SJSA1 (cell line): ENCODE data around the gene SETBP1. TPM values are rescaled to one million over a fixed set of nuclear protein-coding genes. Genes with fewer than 3 reads are reported as not detected.

Experiments used
- DNase-seq, 2 experiments: peaks; one replicate each; pipeline ENCODE4 v3.0.0-alpha.2; 2015 to 2020; ENCODE audit warnings: low spot score in 2 of 2, low read depth in 1 of 2
- H3K27ac ChIP-seq: fragments of 250-450 bp; sonication (Bioruptor Pico); 2 replicates; pipeline ENCODE4 v1.5.1; 2020; ENCODE audit warnings: mild to moderate bottlenecking, moderate library complexity
- H3K27me3 ChIP-seq: fragments of 250-450 bp; sonication (Bioruptor Pico); replicated peaks from 2 replicates; pipeline ENCODE4 v1.5.1; 2020; ENCODE audit warnings: mild to moderate bottlenecking, moderate library complexity
- H3K36me3 ChIP-seq: fragments of 250-450 bp; sonication (Bioruptor Pico); 2 replicates; pipeline ENCODE4 v1.5.1; 2020; ENCODE audit warnings: mild to moderate bottlenecking
- H3K4me1 ChIP-seq: fragments of 250-450 bp; sonication (Bioruptor Pico); replicated peaks from 2 replicates; pipeline ENCODE4 v1.6.1; 2021; ENCODE audit warnings: mild to moderate bottlenecking
- H3K4me3 ChIP-seq: fragments of 250-450 bp; sonication (Bioruptor Pico); 2 replicates; pipeline ENCODE4 v1.5.1; 2020; ENCODE audit warnings: mild to moderate bottlenecking
- H3K9me3 ChIP-seq: fragments of 250-450 bp; sonication (Bioruptor Pico); replicated peaks from 2 replicates; pipeline ENCODE4 v1.5.1; 2020; ENCODE audit warnings: mild to moderate bottlenecking
- total RNA-seq: library from RNA; depleted of rRNA; stranded (reverse); fragments of >200 nt; shearing (Covaris generic); gene quantifications from 2 replicates; pipeline ENCODE4 v1.2.3, GENCODE V29; 2014; rRNA removed

The SETBP1 gene
- total RNA-seq = 9.9 and 12.6 TPM in 2 replicates

DNA sequence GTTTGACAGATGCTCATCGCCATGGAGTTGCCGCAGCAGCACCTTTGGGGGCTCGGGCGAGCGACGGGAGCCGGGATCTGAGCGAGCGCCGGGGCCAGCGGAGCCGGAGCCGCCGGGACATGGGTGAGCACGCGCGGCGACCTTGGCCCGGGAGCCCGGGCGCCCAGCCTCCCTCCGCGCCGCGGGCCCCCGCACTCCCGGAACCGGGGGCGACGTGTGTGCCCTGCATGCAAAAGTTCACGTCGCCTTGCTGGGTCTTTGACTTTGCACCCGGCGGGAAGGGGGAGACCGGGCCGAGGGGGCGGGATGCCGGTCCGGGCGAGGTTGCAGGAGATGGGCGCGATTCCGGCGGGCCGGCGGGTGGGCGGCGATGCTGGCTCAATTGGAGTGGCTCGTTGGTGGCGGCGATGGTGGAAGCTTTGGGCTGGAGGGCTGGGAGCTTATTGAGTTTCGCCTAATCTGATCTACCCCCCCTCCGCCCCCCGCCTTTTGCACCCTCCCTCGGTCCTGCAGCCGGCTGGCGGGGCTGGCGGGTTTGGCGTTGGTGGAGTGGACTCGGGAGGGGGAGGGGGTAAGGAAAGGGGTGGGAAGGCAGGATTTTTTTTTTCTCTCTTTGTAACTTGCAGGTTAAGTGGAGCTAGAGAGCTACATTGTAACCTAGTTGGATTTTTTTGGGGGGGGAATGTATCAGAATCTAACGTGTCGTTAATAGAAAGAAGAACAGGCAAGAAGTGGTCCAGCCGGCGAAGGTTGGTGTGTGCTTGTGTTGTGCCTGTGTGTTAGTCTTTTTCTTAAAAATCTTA is at the start of gene SETBP1:
SETBP1 (plus strand) TSS at position 616 of the 803 bp plus-strand sequence. CDS start 20,459 bp downstream, outside the sequence.
- Histone ChIP-seq H3K9me3 (no peaks in the 10 kb centered on the region), H3K4me3 (peak within 1 kb of the TSS; percentile 92), H3K4me1 (peaks cover 34% of the 10 kb centered on the region), H3K36me3 (peaks cover 6% of the 10 kb centered on the region), H3K27me3 (no peaks in the 10 kb centered on the region), H3K27ac (peak within 1 kb of the TSS; percentile 75)
- DNase-seq = peak; percentile 64 to 75

DNA sequence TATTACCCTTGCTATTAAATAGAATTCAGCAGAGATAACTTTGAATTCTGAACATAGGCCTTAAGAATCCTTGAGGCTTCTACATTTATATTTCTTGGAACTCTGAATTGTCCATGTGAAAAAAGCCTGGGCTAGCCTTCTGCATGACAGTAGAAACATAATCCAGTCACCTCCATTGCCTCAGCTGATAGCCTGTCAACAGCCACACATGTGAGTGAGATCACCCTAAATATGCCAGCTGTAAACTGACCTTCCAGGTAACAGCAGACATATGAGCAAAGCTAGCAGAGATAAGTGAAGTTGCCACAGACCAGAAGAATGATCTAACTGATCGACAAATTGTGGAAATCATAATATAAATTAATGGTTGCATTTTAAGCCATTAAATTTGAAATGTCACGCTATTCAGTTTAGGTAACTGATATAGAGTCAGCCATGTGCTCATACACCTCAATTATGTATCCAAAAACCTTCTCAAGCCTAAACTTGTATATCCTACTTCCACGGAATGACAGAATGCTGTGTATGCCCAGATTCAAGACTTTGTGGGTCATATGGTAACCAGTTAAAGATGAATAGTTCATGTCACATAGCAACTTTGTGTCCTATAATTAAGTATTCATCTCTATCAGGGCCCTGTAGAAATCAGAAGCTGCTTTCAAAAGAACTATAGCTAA is 48.1 kb upstream of the SETBP1 start:
- no peak for DNase-seq
- H3K36me3 ChIP-seq = no peaks in the 10 kb centered on the region
- no peaks in the 10 kb centered on the region for H3K9me3 ChIP-seq
- H3K4me1 ChIP-seq = peaks cover 16% of the 10 kb centered on the region
- no peak overlapping the region for H3K4me3 ChIP-seq
- H3K27ac ChIP-seq = no peak overlapping the region
- no peaks in the 10 kb centered on the region for H3K27me3 ChIP-seq

DNA sequence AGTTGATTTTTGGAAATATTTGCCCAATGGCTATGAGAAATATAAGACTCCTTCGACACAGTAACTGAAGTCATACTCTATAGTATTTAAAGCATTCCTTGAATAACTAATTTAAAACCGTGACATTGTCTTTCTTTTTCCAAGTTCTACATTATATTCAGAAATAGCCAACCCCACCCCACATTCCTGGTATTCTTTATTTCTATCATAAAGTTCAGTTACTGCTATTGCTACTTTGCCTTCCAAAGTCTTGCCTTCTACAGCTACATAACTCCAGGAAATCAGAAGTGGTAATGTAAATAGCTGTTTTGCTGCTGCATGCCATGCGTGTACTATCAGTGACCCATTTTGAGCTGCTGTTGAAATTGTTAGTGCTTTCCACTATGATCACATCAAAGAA is 45.1 kb upstream of the SETBP1 start:
- no peak overlapping the region for H3K4me3 ChIP-seq
- no peaks in the 10 kb centered on the region for H3K9me3 ChIP-seq
- no peak for DNase-seq
- H3K4me1 ChIP-seq = peaks cover 44% of the 10 kb centered on the region
- no peaks in the 10 kb centered on the region for H3K27me3 ChIP-seq
- H3K36me3 ChIP-seq = no peaks in the 10 kb centered on the region
- H3K27ac ChIP-seq = 0 out of 2 replicates have a peak overlapping the region, but pooled peaks have one; percentile 8

DNA sequence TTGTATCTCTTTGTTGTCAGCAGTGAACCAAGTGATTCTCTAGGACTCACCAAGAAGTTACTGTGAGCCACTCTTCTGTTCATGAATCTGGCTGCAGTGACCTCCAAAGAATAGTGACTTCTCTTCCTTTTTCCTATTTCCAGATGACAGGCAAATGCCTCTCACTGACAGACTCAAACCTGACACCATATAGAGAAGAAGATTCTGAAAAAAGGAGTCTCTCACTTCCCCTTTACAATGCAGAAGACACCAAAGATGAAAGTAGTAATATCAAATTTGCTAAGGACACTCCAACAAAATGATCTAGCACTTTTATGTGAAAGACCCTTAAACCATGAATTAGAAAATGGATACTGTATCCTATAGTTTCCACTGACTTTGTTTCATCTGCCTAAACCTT is 44.4 kb upstream of the SETBP1 start:
- Histone ChIP-seq H3K4me3 (no peak overlapping the region), H3K4me1 (peaks cover 44% of the 10 kb centered on the region)
- no peak for DNase-seq

DNA sequence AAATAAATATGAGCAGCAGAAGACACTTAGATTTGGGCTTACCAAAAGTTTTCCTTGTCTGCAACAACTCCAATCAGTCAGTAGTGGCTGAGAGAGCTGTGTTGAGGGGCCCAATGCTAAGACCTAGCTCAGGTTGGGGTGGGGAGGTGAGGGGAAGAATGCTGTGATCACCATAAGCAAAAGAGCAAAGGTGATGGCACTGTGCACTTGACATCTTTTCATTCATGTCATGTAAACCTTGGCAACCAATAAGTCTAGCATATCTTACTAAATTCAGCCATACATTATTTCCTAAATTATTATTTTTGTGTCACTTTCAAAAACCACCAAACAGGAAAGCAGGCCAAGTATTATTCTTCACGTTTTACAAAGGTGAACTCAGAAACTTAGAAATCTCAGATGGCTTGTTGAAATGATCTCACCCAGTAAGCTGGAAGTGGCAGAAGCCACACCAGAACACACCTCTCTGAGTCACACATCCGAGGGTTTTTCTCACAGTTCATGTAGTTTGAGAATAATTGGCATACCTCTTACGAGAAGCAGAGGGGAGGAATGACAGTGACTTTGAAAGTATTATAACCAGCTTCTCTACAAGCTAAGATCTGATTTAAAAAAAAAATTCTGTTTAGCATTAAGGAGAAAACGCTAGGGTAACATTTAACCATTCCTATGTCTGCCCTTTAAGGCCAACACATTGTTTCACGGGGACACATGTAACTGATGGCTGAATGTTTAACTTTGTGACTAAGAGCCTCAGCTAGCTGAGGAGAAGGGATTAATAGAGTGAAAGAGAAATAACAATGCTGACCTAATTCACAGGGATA is 43.3 kb upstream of the SETBP1 start:
- peak; percentile 51 to 80 for DNase-seq
- no peaks in the 10 kb centered on the region for H3K9me3 ChIP-seq
- peak overlapping the region; percentile 59 for H3K27ac ChIP-seq
- no peaks in the 10 kb centered on the region for H3K27me3 ChIP-seq
- no peaks in the 10 kb centered on the region for H3K36me3 ChIP-seq
- peaks cover 44% of the 10 kb centered on the region for H3K4me1 ChIP-seq
- H3K4me3 ChIP-seq = no peak overlapping the region

More for the DNA sequence above, 44.4 kb upstream of the SETBP1 start:
- H3K27me3 ChIP-seq = no peaks in the 10 kb centered on the region
- no peaks in the 10 kb centered on the region for H3K9me3 ChIP-seq
- no peaks in the 10 kb centered on the region for H3K36me3 ChIP-seq
- H3K27ac ChIP-seq = 0 out of 2 replicates have a peak overlapping the region, but pooled peaks have one; percentile 8

DNA sequence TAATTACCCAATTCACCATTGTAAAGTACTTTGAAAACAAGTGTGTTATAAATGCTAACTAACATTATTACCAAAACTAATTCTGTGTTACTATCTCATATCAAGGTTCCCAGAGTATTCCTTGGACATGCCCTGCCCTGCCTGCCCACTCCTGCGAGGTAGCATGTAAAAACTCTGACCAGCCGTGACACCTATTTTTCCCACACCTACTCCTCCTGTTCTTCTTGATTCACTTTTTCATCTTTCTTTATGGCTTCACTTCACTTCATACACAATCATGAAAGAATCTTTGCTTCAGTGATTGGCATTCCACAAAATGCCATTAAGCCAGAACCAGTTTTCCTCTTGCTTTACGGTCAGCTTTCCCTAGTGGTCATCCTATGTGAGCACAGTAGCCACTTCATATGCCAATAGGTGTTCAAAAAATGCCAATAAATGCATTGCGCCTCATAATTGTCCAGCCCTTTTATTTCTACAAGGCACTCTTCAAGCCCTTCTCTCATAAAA is 42.6 kb upstream of the SETBP1 start:
- Histone ChIP-seq H3K4me1 (peaks cover 44% of the 10 kb centered on the region), H3K36me3 (no peaks in the 10 kb centered on the region), H3K27me3 (no peaks in the 10 kb centered on the region), H3K4me3 (no peak overlapping the region), H3K9me3 (no peaks in the 10 kb centered on the region), H3K27ac (peak overlapping the region; percentile 59)
- no peak for DNase-seq

DNA sequence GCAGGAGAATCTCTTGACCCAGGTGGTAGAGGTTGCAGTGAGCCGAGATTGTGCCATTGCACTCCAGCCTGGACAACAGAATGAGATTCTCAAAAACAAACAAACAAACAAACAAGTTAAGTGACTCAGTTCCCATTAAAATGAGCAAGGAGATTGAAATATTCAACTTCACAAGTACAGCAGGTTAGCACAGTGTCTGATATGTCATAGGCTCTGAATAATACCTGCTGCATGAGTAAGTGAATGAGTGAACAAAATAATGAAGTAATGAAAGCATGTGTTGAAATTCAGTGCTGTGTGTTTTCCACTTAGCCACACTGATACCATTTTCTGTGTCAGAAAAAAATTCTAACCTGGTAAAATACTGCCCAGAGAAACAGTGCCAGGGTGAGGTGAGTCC is 41.9 kb upstream of the SETBP1 start:
- Histone ChIP-seq H3K9me3 (no peaks in the 10 kb centered on the region), H3K4me3 (no peak overlapping the region), H3K27me3 (no peaks in the 10 kb centered on the region), H3K27ac (no peak overlapping the region), H3K4me1 (peaks cover 44% of the 10 kb centered on the region), H3K36me3 (no peaks in the 10 kb centered on the region)
- no peak for DNase-seq

DNA sequence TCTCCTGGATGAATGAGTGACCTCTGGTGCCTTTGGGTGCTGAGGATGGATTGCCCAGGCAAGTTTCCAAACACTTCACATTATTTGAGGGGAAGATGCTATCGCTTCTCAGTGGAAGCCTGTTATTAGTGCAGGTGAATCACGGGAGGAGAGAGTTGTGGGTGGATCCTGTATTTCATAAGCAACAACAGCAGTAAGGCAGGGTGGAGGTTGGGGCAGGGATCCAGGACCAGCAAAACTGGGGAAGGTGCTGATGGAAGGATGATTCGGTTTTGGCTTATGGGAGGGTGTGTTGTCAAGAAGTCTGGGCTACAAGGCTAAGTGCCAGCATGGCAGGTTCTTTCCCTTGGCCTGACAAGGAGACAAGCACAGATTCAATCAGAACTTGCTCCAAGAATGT is 37.7 kb upstream of the SETBP1 start:
- peaks cover 33% of the 10 kb centered on the region for H3K4me1 ChIP-seq
- H3K36me3 ChIP-seq = no peaks in the 10 kb centered on the region
- H3K9me3 ChIP-seq = no peaks in the 10 kb centered on the region
- H3K4me3 ChIP-seq = no peak overlapping the region
- no peak overlapping the region for H3K27ac ChIP-seq
- no peak for DNase-seq
- no peaks in the 10 kb centered on the region for H3K27me3 ChIP-seq

DNA sequence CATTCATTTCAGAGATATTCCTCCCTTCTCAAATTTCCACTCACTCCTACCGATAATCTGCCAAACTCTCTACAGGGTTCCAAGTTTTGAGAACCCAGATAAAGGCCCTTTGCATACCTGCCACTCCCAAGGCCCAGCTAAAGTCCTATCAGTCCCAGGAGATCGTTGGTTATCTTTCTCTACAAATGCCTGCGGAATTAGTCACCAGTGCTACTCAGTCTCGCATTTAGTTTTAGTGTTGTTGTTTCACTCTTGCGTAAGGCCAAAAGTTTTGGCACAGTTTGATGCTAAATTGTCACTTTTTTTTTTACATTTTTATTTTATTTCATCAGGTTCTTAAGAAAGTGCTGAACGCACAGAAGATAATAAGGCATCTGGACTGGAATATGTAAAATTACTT is 29.2 kb upstream of the SETBP1 start:
- DNase-seq = peak in 1 of 2 experiments; percentile 72
- H3K4me1 ChIP-seq = peaks cover 54% of the 10 kb centered on the region
- no peaks in the 10 kb centered on the region for H3K9me3 ChIP-seq
- H3K4me3 ChIP-seq = no peak overlapping the region
- H3K27me3 ChIP-seq = no peaks in the 10 kb centered on the region
- H3K27ac ChIP-seq = peak overlapping the region; percentile 46
- H3K36me3 ChIP-seq = no peaks in the 10 kb centered on the region

DNA sequence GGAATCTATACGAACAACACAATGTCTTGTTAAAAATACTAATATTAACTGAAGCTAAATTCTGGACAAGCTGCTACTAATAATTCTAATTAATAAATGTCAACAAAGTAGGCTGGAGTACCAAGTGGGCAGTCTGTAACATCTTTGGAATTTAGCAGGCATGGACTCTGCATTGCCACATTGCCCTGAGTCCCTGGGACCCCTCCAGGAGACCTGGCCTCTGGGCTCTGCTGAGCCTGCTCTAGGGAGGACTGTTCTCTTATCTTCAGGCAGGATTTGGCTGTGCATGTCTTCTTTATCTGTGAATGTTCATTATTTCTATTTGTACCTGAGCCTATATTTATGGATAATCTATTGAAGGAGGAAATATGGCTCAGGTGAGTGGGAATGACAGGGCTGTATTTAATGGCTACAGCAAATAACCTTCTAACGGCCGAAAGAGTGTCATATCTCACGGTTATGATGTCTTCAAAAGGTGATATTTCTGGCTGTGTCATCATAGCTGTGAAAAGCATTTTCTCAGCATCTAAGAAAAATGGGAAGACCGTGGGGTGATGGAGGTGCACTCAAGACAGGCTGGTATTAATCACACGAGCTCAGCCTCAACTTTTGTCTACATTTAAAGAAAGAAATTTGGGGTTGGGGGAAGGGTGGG is 28.6 kb upstream of the SETBP1 start:
- Histone ChIP-seq H3K9me3 (no peaks in the 10 kb centered on the region), H3K36me3 (no peaks in the 10 kb centered on the region), H3K4me1 (peaks cover 54% of the 10 kb centered on the region), H3K4me3 (no peak overlapping the region), H3K27me3 (no peaks in the 10 kb centered on the region), H3K27ac (peak overlapping the region; percentile 46)
- DNase-seq = peak in 1 of 2 experiments; percentile 17

DNA sequence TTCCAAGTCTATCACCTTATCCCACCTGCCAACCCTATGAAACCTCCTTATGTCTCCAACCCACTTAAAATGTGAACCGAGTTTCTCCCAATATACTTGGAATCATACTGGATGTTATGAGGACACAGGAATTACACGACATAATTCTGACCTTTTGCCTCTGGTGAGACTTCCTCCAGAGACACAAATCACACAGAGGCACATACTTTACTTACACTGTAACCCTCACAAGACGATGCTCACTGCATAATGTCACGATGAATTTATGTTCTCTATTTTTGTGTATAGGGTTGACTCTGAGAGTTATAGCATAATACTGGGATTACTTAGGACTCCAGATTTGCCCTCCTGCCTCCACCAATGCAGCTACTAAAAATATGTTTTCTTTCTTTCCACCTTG is 28.0 kb upstream of the SETBP1 start:
- H3K27me3 ChIP-seq = no peaks in the 10 kb centered on the region
- H3K4me3 ChIP-seq = no peak overlapping the region
- no peaks in the 10 kb centered on the region for H3K9me3 ChIP-seq
- peaks cover 54% of the 10 kb centered on the region for H3K4me1 ChIP-seq
- peak overlapping the region; percentile 46; the same call in 1 of the 2 replicates for H3K27ac ChIP-seq
- DNase-seq = no peak
- no peaks in the 10 kb centered on the region for H3K36me3 ChIP-seq

DNA sequence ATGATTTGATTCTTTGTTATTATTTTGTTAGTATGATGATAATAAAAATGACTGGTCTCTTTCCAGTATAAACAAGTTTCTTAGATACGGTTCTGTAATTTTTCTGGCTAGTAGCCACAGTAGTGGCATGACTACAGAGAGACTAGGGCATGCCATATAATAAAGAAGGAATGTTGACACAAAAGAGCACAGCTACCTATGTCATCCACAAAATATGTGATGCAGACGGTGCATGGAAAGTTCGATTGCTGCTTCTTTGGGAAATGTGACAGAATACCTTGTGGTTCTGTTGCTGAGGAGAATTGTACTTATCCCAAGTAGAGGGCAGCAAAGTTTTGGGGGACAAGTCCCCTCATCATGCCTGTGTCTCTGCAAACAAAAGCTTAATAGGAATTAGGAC is 26.1 kb upstream of the SETBP1 start:
- DNase-seq = peak; percentile 69 to 94
- Histone ChIP-seq H3K4me3 (no peak overlapping the region), H3K9me3 (no peaks in the 10 kb centered on the region), H3K36me3 (no peaks in the 10 kb centered on the region), H3K27ac (peak overlapping the region; percentile 92), H3K4me1 (peaks cover 54% of the 10 kb centered on the region), H3K27me3 (no peaks in the 10 kb centered on the region)

DNA sequence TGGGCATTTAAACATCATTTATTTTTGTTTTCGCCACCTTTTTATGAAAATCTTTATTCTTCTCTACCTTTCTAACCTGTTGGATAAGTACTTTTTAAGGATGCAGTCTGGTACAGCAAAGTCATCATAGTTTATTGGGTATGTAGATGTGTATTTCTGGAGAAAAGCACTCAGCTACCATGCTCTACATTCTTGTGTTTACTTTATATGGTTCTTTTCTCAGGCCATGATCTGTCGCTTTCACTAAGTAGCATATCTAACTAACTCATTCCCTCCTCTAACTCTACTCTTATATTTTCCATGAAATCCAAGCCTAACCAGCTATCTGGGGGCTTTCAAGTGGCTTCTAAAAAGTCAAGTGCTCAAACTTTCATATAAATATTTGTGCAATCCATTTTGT is 25.3 kb upstream of the SETBP1 start:
- no peaks in the 10 kb centered on the region for H3K36me3 ChIP-seq
- H3K4me1 ChIP-seq = peaks cover 54% of the 10 kb centered on the region
- no peaks in the 10 kb centered on the region for H3K9me3 ChIP-seq
- H3K4me3 ChIP-seq = no peak overlapping the region
- peak in 1 of 2 experiments; percentile 10 for DNase-seq
- no peaks in the 10 kb centered on the region for H3K27me3 ChIP-seq
- H3K27ac ChIP-seq = peak overlapping the region; percentile 92
